Neuronal stem cell (in vitro differentiated cells): Measurements from ENCODE around the gene PCYT2.
"Not testable (repeated sequence)": the region's sequence is repeated elsewhere in the genome, so short reads cannot be mapped to it uniquely, and the experiment has no call there.

ENCODE experiments used
- DNase-seq: peaks from one replicate; pipeline ENCODE4 v3.0.0-alpha.2; 2013; ENCODE audit warnings: low spot score
- H2AFZ ChIP-seq: one replicate; pipeline ENCODE4 v1.6.1; 2013; ENCODE audit warnings: mild to moderate bottlenecking, low read length, inconsistent platforms
- H2AK5ac ChIP-seq: 2 replicates; pipeline ENCODE4 v1.6.1; 2013; ENCODE audit warnings: low read depth, mild to moderate bottlenecking, inconsistent platforms, low read length, moderate library complexity, mixed read lengths
- H2BK120ac ChIP-seq: 2 replicates; pipeline ENCODE4 v1.6.1; 2013; ENCODE audit warnings: low read depth, mild to moderate bottlenecking, inconsistent platforms, low read length, moderate library complexity, mixed read lengths
- H2BK12ac ChIP-seq: one replicate; pipeline ENCODE4 v1.6.1; 2013; ENCODE audit warnings: low read length, inconsistent platforms
- H2BK15ac ChIP-seq: 2 replicates; pipeline ENCODE4 v1.6.1; 2013; ENCODE audit warnings: mild to moderate bottlenecking, low read length, inconsistent platforms, mixed read lengths
- H2BK5ac ChIP-seq: one replicate; pipeline ENCODE4 v1.6.1; 2013; ENCODE audit warnings: inconsistent platforms, mild to moderate bottlenecking, low read length, moderate library complexity
- H3K14ac ChIP-seq: one replicate; pipeline ENCODE4 v1.6.1; 2013; ENCODE audit warnings: low read length, inconsistent platforms
- H3K18ac ChIP-seq: 2 replicates; pipeline ENCODE4 v1.6.1; 2013; ENCODE audit warnings: low read length, inconsistent platforms
- H3K23ac ChIP-seq: 2 replicates; pipeline ENCODE4 v1.6.1; 2013; ENCODE audit warnings: low read depth, mild to moderate bottlenecking, mixed read lengths, low read length, inconsistent platforms; ENCODE audit not compliant: poor library complexity
- H3K27ac ChIP-seq: replicated peaks from 3 replicates; pipeline ENCODE4 v1.5.1; 2013; ENCODE audit warnings: low read length, inconsistent platforms
- H3K27me3 ChIP-seq, 3 experiments: 2 replicates each; pipeline ENCODE4 v1.6.1; 2013; ENCODE audit warnings: low read length in 3 of 3, mild to moderate bottlenecking in 2 of 3, inconsistent platforms in 1 of 3, low read depth in 1 of 3, mixed read lengths in 1 of 3, moderate library complexity in 1 of 3; ENCODE audit not compliant: control insufficient read depth in 3 of 3, insufficient read depth in 3 of 3
- H3K36me3 ChIP-seq, 2 donors: replicated peaks in 1 of 2; 2 replicates each; pipeline ENCODE4 v1.6.1; 2013; ENCODE audit warnings: low read length in 2 of 2; ENCODE audit not compliant: control insufficient read depth in 2 of 2, insufficient read depth in 2 of 2
- H3K4ac ChIP-seq: 2 replicates; pipeline ENCODE4 v1.6.1; 2013; ENCODE audit warnings: inconsistent platforms, mild to moderate bottlenecking, low read length, moderate library complexity
- H3K4me1 ChIP-seq, 2 donors: 1 replicate in 1 of 2; 2 replicates in 1 of 2; pipeline ENCODE4 v1.6.1; 2013; ENCODE audit warnings: low read length in 2 of 2, low read depth in 1 of 2; ENCODE audit not compliant: control insufficient read depth in 2 of 2, insufficient read depth in 1 of 2
- H3K4me2 ChIP-seq: one replicate; pipeline ENCODE4 v1.6.1; 2013; ENCODE audit warnings: mild to moderate bottlenecking, low read length, inconsistent platforms; ENCODE audit not compliant: insufficient read depth, poor library complexity, severe bottlenecking
- H3K4me3 ChIP-seq, 2 donors: 2 replicates each; pipeline ENCODE4 v1.5.1; 2013; ENCODE audit warnings: low read length in 2 of 2, mild to moderate bottlenecking in 2 of 2, inconsistent platforms in 1 of 2, moderate library complexity in 1 of 2
- H3K79me1 ChIP-seq: one replicate; pipeline ENCODE4 v1.6.1; 2013; ENCODE audit warnings: low read depth, mild to moderate bottlenecking, inconsistent platforms, low read length, moderate library complexity
- H3K9ac ChIP-seq: one replicate; pipeline ENCODE4 v1.6.1; 2013; ENCODE audit warnings: mild to moderate bottlenecking, low read depth, low read length, inconsistent platforms; ENCODE audit not compliant: poor library complexity
- H3K9me3 ChIP-seq, 2 donors: replicated peaks in 1 of 2; 2 replicates each; pipeline versions ENCODE3 to v1.6.1; 2013; ENCODE audit warnings: low read length in 2 of 2, mild to moderate bottlenecking in 2 of 2, inconsistent platforms in 1 of 2, low read depth in 1 of 2, mixed read lengths in 1 of 2, moderate library complexity in 1 of 2; ENCODE audit not compliant: control insufficient read depth in 2 of 2, insufficient read depth in 1 of 2
- H4K8ac ChIP-seq: one replicate; pipeline ENCODE4 v1.6.1; 2013; ENCODE audit warnings: low read depth, mild to moderate bottlenecking, inconsistent platforms, low read length, moderate library complexity
- H4K91ac ChIP-seq: one replicate; pipeline ENCODE4 v1.6.1; 2013; ENCODE audit warnings: low read length, low read depth, mild to moderate bottlenecking, inconsistent platforms; ENCODE audit not compliant: poor library complexity
- WGBS, 2 donors: extraction: QIAGEN DNeasy Blood & Tissue Kit; methylation state at CpG; one replicate each; pipeline ENCODE4 v1.1.7; 2013; ENCODE audit warnings: missing lambda C conversion rate in 2 of 2, mixed read lengths in 1 of 2; ENCODE audit not compliant: insufficient read length in 2 of 2, insufficient replicate concordance in 1 of 2; ENCODE audit errors: extremely low coverage in 2 of 2; 5-methylcytosine and 5-hydroxymethylcytosine counted together

The PCYT2 gene

DNA sequence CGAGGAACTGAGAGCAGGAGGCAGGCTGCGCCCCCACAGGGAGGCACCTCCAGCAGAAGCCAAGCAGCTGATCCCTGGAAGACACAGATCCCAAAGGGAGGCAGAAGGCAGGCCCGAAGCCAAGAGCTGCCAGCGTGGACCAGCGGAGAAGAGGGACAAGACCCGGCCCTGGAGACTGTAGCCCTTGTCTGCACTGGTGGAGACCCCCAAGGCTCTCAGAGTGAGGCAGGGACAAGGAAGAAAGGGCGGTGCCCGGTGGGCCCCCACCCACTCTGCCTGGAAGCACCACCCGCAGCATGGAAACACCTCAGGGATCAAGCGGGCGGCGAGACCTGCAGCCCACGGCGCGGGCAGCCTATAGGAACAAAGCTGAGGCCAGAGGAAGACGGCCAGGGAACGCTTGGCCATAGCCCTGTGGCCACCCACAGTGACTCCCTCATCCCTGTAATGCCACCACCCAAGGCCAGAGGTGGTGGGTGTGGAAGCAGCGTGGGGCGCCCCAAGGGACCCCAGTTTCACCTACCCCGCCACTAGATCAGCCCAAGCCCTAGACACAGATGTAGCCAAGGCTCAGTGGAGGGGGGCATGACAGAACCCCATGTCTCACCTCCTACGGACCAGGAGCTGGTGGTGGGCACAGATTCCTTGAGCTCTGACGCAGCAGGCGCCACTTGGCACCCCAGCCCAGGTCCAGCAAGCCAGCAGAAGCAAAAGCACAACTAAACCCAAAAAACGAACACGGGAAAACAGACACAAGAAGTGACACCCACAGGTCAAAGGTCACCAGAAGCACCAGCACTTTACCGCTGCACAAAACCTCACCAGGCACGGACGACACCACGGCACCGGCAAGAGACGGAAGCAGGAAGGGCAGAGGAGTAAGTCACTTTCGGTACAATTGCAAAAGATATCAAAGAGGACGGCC, 9.7 kb upstream of the PCYT2 start:
- Histone ChIP-seq H2BK12ac (no peak overlapping the region), H3K4me2 (no peak overlapping the region), H2BK120ac (no peak overlapping the region), H3K18ac (no peak overlapping the region), H2BK15ac (no peak overlapping the region), H3K14ac (no peak overlapping the region), H4K91ac (no peak overlapping the region), H2AFZ (no peak overlapping the region), H3K23ac (peak overlapping the region; percentile 60), H2BK5ac (no peak overlapping the region), H3K9me3 (peaks cover 0 to 3% of the 10 kb centered on the region in 2 donors), H3K4me1 (peaks cover 17 to 25% of the 10 kb centered on the region in 2 donors), H3K4ac (no peak overlapping the region), H3K4me3 (no peak overlapping the region), H4K8ac (peak overlapping the region; percentile 19), H3K27ac (no peak overlapping the region), H3K36me3 (peaks cover 17 to 40% of the 10 kb centered on the region in 2 donors), H2AK5ac (no peak overlapping the region), H3K9ac (no peak overlapping the region), H3K79me1 (peaks cover 42% of the 10 kb centered on the region), H3K27me3 (no peaks in the 10 kb centered on the region)
- no CpG with 5 or more reads among the region's 33 CpGs for WGBS, 2 donors
- no peak for DNase-seq

DNA sequence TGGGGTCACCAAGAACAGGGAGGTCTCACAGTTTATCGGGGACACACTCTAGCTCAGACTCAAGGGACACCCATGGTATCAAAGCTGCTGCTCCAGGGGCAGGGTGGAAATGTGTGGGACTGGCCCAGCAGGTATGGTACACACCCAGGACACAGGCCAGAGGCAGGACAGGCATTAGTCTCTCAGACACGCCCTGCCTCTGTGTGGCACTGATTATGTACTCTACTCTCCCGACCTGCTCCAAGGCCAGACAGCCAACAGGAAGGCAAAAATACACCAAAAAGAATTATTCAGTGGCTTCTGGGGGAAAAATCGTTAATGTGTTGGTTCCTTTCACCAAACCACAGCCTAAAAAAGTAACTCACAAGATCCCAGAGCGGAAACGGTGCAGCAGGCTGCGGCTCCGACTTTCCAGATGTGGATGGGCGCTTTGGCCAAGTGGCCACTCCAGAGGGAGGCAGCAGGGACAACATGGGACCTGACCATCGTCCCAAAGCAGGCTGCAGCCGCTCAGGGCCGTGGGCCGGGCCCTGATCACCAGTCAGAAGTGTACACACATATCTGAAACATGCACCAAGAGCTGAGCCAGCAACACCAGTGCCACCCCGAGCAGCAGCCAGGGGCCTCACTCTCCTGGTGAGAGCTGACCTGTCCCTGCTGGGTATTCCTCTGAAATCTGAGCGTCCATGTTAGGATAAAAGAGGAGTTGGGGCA, 7.8 kb upstream of the PCYT2 start:
- no peak for DNase-seq
- WGBS, 2 donors: no CpG with 5 or more reads among the region's 15 CpGs
- H4K91ac ChIP-seq: no peak overlapping the region
- no peak overlapping the region for H2AFZ ChIP-seq
- H3K18ac ChIP-seq: no peak overlapping the region
- H3K4me2 ChIP-seq: no peak overlapping the region
- no peak overlapping the region for H2BK15ac ChIP-seq
- no peak overlapping the region for H3K9ac ChIP-seq
- peak overlapping the region; percentile 5 for H2AK5ac ChIP-seq
- peaks cover 0 to 3% of the 10 kb centered on the region in 2 donors for H3K9me3 ChIP-seq
- H3K27me3 ChIP-seq: no peaks in the 10 kb centered on the region
- no peak overlapping the region for H3K4ac ChIP-seq
- no peak overlapping the region for H3K23ac ChIP-seq
- no peak overlapping the region for H3K14ac ChIP-seq
- H2BK120ac ChIP-seq: no peak overlapping the region
- H3K27ac ChIP-seq: no peak overlapping the region
- H3K79me1 ChIP-seq: peaks cover 34% of the 10 kb centered on the region
- H3K4me1 ChIP-seq: peaks cover 7 to 13% of the 10 kb centered on the region in 2 donors
- no peak overlapping the region for H2BK5ac ChIP-seq
- H3K36me3 ChIP-seq: peaks cover 32 to 59% of the 10 kb centered on the region in 2 donors
- H2BK12ac ChIP-seq: no peak overlapping the region
- H4K8ac ChIP-seq: no peak overlapping the region
- no peak overlapping the region for H3K4me3 ChIP-seq

DNA sequence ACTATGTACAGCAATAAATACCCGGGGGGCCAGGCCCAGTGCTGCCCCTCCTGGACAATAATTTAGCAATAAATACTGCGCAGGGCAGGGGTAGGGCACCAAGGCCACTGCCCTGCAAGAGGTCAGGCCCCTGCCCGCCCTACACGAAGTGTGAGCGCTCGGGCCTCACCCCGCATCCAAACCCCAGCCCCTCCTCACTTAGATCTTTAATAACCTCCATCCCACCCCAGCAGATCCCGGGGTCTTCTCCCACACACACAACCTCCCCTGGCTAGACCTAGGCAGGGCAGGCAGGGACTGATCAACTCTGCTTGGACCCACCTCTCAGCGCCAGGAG, 7.1 kb upstream of the PCYT2 start:
- Histone ChIP-seq H3K9ac (peak overlapping the region; percentile 39), H3K23ac (peak overlapping the region; percentile 74), H3K4me3 (peak overlapping the region in 1 of 2 donors; percentile 77), H3K36me3 (peaks cover 39 to 65% of the 10 kb centered on the region in 2 donors), H2AFZ (peak overlapping the region; percentile 80), H3K79me1 (peaks cover 31% of the 10 kb centered on the region)
- not testable (repeated sequence) for H3K4me1 ChIP-seq, H2BK12ac ChIP-seq, H3K18ac ChIP-seq, H3K4me2 ChIP-seq, H2BK120ac ChIP-seq, DNase-seq, H3K27ac ChIP-seq, H4K91ac ChIP-seq, H3K14ac ChIP-seq, H3K4ac ChIP-seq, H3K27me3 ChIP-seq, H2BK15ac ChIP-seq, H4K8ac ChIP-seq, H2BK5ac ChIP-seq, H3K9me3 ChIP-seq, H2AK5ac ChIP-seq
- WGBS, 2 donors: no CpG with 5 or more reads among the region's 9 CpGs
